ACC112 (cell line): ENCODE results near the gene UBE2V1.
"Not testable (repeated sequence)": the region's sequence is repeated elsewhere in the genome, so short reads cannot be mapped to it uniquely, and the experiment has no call there.

Experiments
- H2AFZ ChIP-seq: fragments of 200-600 bp; sonication (generic); one replicate; pipeline ENCODE4 v1.6.0; 2017; ENCODE audit warnings: antibody characterized with exemption, low read length; ENCODE audit not compliant: unreplicated experiment
- H3K27ac ChIP-seq: fragments of 200-600 bp; sonication (generic); 2 replicates; pipeline ENCODE4 v1.5.1; 2014; ENCODE audit warnings: low read depth, mild to moderate bottlenecking, antibody characterized with exemption, low read length, moderate library complexity
- H3K27me3 ChIP-seq: fragments of 200-600 bp; sonication (generic); 2 replicates; pipeline ENCODE4 v1.6.1; 2014; ENCODE audit warnings: mild to moderate bottlenecking, antibody characterized with exemption, low read length, moderate library complexity, mixed read lengths; ENCODE audit not compliant: insufficient read depth
- H3K36me3 ChIP-seq: fragments of 200-600 bp; sonication (generic); 2 replicates; pipeline ENCODE4 v1.6.1; 2016; ENCODE audit warnings: mild to moderate bottlenecking, antibody characterized with exemption, low read length, moderate library complexity, mixed read lengths; ENCODE audit not compliant: insufficient read depth
- H3K4me1 ChIP-seq: fragments of 200-600 bp; sonication (generic); one replicate; pipeline ENCODE4 v1.6.1; 2016; ENCODE audit warnings: low read length, mixed read lengths; ENCODE audit not compliant: insufficient read depth, unreplicated experiment, control insufficient read depth
- H3K4me3 ChIP-seq: fragments of 200-600 bp; sonication (generic); 2 replicates; pipeline ENCODE4 v1.5.1; 2014; ENCODE audit warnings: mild to moderate bottlenecking, low read depth, low read length
- H3K79me2 ChIP-seq: fragments of 200-600 bp; sonication (generic); one replicate; pipeline ENCODE4 v1.6.0; 2016; ENCODE audit warnings: low read length; ENCODE audit not compliant: control insufficient read depth, unreplicated experiment, insufficient read depth

UBE2V1 gene

GRCh38 chr20:50073500-50073899 lies 39.5 kb downstream of the UBE2V1 start:
- Histone ChIP-seq H3K4me1 (no peaks in the 10 kb centered on the region), H3K27me3 (no peaks in the 10 kb centered on the region), H3K79me2 (no peaks in the 10 kb centered on the region), H3K4me3 (no peak overlapping the region), H2AFZ (no peak overlapping the region), H3K36me3 (no peaks in the 10 kb centered on the region), H3K27ac (no peak overlapping the region)

- H3K4me3 ChIP-seq, result peak overlapping the region; percentile 65
These were observed 41.7 kb downstream of the UBE2V1 start for GRCh38 chr20:50071039-50071888.

GRCh38 chr20:50070361-50070760 lies 42.6 kb downstream of the UBE2V1 start:
- no peaks in the 10 kb centered on the region for H3K4me1 ChIP-seq
- no peak overlapping the region for H3K27ac ChIP-seq
- no peaks in the 10 kb centered on the region for H3K36me3 ChIP-seq

More at GRCh38 chr20:50071039-50071888, 41.7 kb downstream of the UBE2V1 start:
- Histone ChIP-seq H3K79me2 (no peaks in the 10 kb centered on the region), H3K4me1 (no peaks in the 10 kb centered on the region), H3K36me3 (no peaks in the 10 kb centered on the region), H3K27me3 (no peaks in the 10 kb centered on the region), H3K27ac (no peak overlapping the region), H2AFZ (peak overlapping the region; percentile 58)

GRCh38 chr20:50068041-50068651 lies 44.8 kb downstream of the UBE2V1 start:
- Histone ChIP-seq H3K27me3 (no peaks in the 10 kb centered on the region), H3K79me2 (no peaks in the 10 kb centered on the region), H3K27ac (no peak overlapping the region), H3K4me1 (no peaks in the 10 kb centered on the region), H2AFZ (no peak overlapping the region), H3K36me3 (no peaks in the 10 kb centered on the region), H3K4me3 (no peak overlapping the region)

More at GRCh38 chr20:50070361-50070760, 42.6 kb downstream of the UBE2V1 start:
- no peak overlapping the region for H2AFZ ChIP-seq
- no peak overlapping the region for H3K4me3 ChIP-seq
- H3K27me3 ChIP-seq, result no peaks in the 10 kb centered on the region
- H3K79me2 ChIP-seq, result no peaks in the 10 kb centered on the region

GRCh38 chr20:50067461-50067860 lies 45.5 kb downstream of the UBE2V1 start:
- H3K27ac ChIP-seq, result no peak overlapping the region
- H3K36me3 ChIP-seq, result no peaks in the 10 kb centered on the region
- no peak overlapping the region for H2AFZ ChIP-seq
- H3K79me2 ChIP-seq, result no peaks in the 10 kb centered on the region
- no peaks in the 10 kb centered on the region for H3K27me3 ChIP-seq
- no peak overlapping the region for H3K4me3 ChIP-seq
- no peaks in the 10 kb centered on the region for H3K4me1 ChIP-seq

GRCh38 chr20:50067018-50067417 lies 45.9 kb downstream of the UBE2V1 start:
- no peak overlapping the region for H2AFZ ChIP-seq
- H3K4me1 ChIP-seq, result no peaks in the 10 kb centered on the region
- no peak overlapping the region for H3K4me3 ChIP-seq
- no peaks in the 10 kb centered on the region for H3K79me2 ChIP-seq
- no peak overlapping the region for H3K27ac ChIP-seq
- H3K27me3 ChIP-seq, result no peaks in the 10 kb centered on the region
- no peaks in the 10 kb centered on the region for H3K36me3 ChIP-seq

GRCh38 chr20:50066161-50066834 lies 46.7 kb downstream of the UBE2V1 start:
- no peaks in the 10 kb centered on the region for H3K36me3 ChIP-seq
- no peak overlapping the region for H2AFZ ChIP-seq
- H3K4me1 ChIP-seq, result no peaks in the 10 kb centered on the region
- H3K27ac ChIP-seq, result no peak overlapping the region
- H3K4me3 ChIP-seq, result no peak overlapping the region
- no peaks in the 10 kb centered on the region for H3K27me3 ChIP-seq
- no peaks in the 10 kb centered on the region for H3K79me2 ChIP-seq

- H3K27me3 ChIP-seq, result no peaks in the 10 kb centered on the region
- no peak overlapping the region for H2AFZ ChIP-seq
- no peak overlapping the region for H3K4me3 ChIP-seq
- no peaks in the 10 kb centered on the region for H3K36me3 ChIP-seq
- no peak overlapping the region for H3K27ac ChIP-seq
- no peaks in the 10 kb centered on the region for H3K4me1 ChIP-seq
- no peaks in the 10 kb centered on the region for H3K79me2 ChIP-seq
These were observed 47.7 kb downstream of the UBE2V1 start for GRCh38 chr20:50065325-50065615.

GRCh38 chr20:50063763-50064162 lies 49.2 kb downstream of the UBE2V1 start:
- not testable (repeated sequence) for H3K27ac ChIP-seq, H3K4me3 ChIP-seq, H3K36me3 ChIP-seq, H2AFZ ChIP-seq, H3K4me1 ChIP-seq, H3K79me2 ChIP-seq, H3K27me3 ChIP-seq

- H3K4me1 ChIP-seq, result no peaks in the 10 kb centered on the region
- H3K4me3 ChIP-seq, result no peak overlapping the region
- H3K79me2 ChIP-seq, result no peaks in the 10 kb centered on the region
- H3K27ac ChIP-seq, result no peak overlapping the region
- no peaks in the 10 kb centered on the region for H3K36me3 ChIP-seq
- H3K27me3 ChIP-seq, result no peaks in the 10 kb centered on the region
- H2AFZ ChIP-seq, result no peak overlapping the region
These were observed 50.7 kb downstream of the UBE2V1 start for GRCh38 chr20:50062006-50062838.
